Liver (tissue), 9 donors: ENCODE measurements around the gene C10orf105. TPM values are rescaled to one million over a fixed set of nuclear protein-coding genes. Genes with fewer than 3 reads are reported as not detected.
A peak's percentile ranks its signal among the peaks of the same experiment; 100 is the strongest.

Experiments used
- DNase-seq: peaks from one replicate; pipeline ENCODE4 v3.0.0-alpha.2; 2017; ENCODE audit warnings: low spot score
- H3K27ac ChIP-seq, 2 donors: one replicate each; pipeline ENCODE4 v1.7.0; 2013; ENCODE audit warnings: inconsistent platforms in 2 of 2, low read length in 2 of 2, control low read depth in 1 of 2, low read depth in 1 of 2, mild to moderate bottlenecking in 1 of 2
- H3K27me3 ChIP-seq, 4 donors: one replicate each; pipeline versions ENCODE4 v1.6.1 to v1.7.0; 2013; ENCODE audit warnings: low read length in 3 of 4, inconsistent platforms in 1 of 4, mild to moderate bottlenecking in 1 of 4, moderate library complexity in 1 of 4; ENCODE audit not compliant: control insufficient read depth in 4 of 4, insufficient read depth in 4 of 4
- H3K36me3 ChIP-seq, 4 donors: one replicate each; pipeline versions ENCODE4 v1.6.1 to v1.7.0; 2013; ENCODE audit warnings: low read length in 3 of 4, mild to moderate bottlenecking in 3 of 4, low read depth in 1 of 4, moderate library complexity in 1 of 4; ENCODE audit not compliant: control insufficient read depth in 4 of 4, insufficient read depth in 3 of 4
- H3K4me1 ChIP-seq, 4 donors: one replicate each; pipeline versions ENCODE4 v1.6.1 to v1.7.0; 2013; ENCODE audit warnings: low read length in 3 of 4, mild to moderate bottlenecking in 3 of 4, moderate library complexity in 1 of 4; ENCODE audit not compliant: control insufficient read depth in 4 of 4, insufficient read depth in 4 of 4
- H3K4me3 ChIP-seq, 3 donors: one replicate each; pipeline versions ENCODE4 v1.6.1 to v1.7.0; 2013; ENCODE audit warnings: low read length in 3 of 3, control low read depth in 1 of 3, low read depth in 1 of 3, mild to moderate bottlenecking in 1 of 3
- H3K9ac ChIP-seq, 2 donors: one replicate each; pipeline ENCODE4 v1.7.0; 2013; ENCODE audit warnings: low read length in 2 of 2, mild to moderate bottlenecking in 2 of 2, moderate library complexity in 2 of 2, control low read depth in 1 of 2, low read depth in 1 of 2
- H3K9me3 ChIP-seq, 4 donors: one replicate each; pipeline versions ENCODE4 v1.6.1 to v1.7.0; 2013; ENCODE audit warnings: low read length in 3 of 4; ENCODE audit not compliant: control insufficient read depth in 4 of 4
- EGR1 ChIP-seq, 2 donors: IDR thresholded peaks; 2 replicates each; pipeline ENCODE4 v1.6.1; 2016 to 2018; ENCODE audit warnings: antibody characterized with exemption in 2 of 2, low read depth in 2 of 2
- FOXA1 ChIP-seq: IDR thresholded peaks from 2 replicates; pipeline ENCODE4 v1.6.1; 2016; ENCODE audit warnings: antibody characterized with exemption
- GABPA ChIP-seq, 2 donors: IDR thresholded peaks in 1 of 2; conservative IDR thresholded peaks in 1 of 2; 2 replicates each; pipeline ENCODE4 v1.6.1; 2016; ENCODE audit warnings: antibody characterized with exemption in 2 of 2, mild to moderate bottlenecking in 1 of 2, moderate library complexity in 1 of 2
- HNF4A ChIP-seq, 2 donors: conservative IDR thresholded peaks; 2 replicates each; pipeline ENCODE4 v1.6.1; 2016; ENCODE audit warnings: antibody characterized with exemption in 2 of 2, mild to moderate bottlenecking in 2 of 2
- HNF4G ChIP-seq: IDR thresholded peaks from 2 replicates; pipeline ENCODE4 v1.6.1; 2016; ENCODE audit warnings: antibody characterized with exemption
- JUND ChIP-seq, 2 donors: IDR thresholded peaks; 2 replicates each; pipeline ENCODE4 v1.6.1; 2016; ENCODE audit warnings: antibody characterized with exemption in 2 of 2
- MAX ChIP-seq: IDR thresholded peaks from 2 replicates; pipeline ENCODE4 v1.6.1; 2016; ENCODE audit warnings: antibody characterized with exemption
- NR2F2 ChIP-seq: IDR thresholded peaks from 2 replicates; pipeline ENCODE4 v1.6.1; 2016; ENCODE audit warnings: antibody characterized with exemption
- RAD21 ChIP-seq, 2 donors: IDR thresholded peaks; 2 replicates each; pipeline ENCODE4 v1.6.1; 2016; ENCODE audit warnings: antibody characterized with exemption in 2 of 2, mild to moderate bottlenecking in 2 of 2
- REST ChIP-seq: IDR thresholded peaks from 2 replicates; pipeline ENCODE4 v1.6.1; 2016; ENCODE audit warnings: antibody characterized with exemption, mild to moderate bottlenecking
- RXRA ChIP-seq, 2 donors: IDR thresholded peaks; 2 replicates each; pipeline ENCODE4 v1.6.1; 2017 to 2018; ENCODE audit warnings: antibody characterized with exemption in 2 of 2, mild to moderate bottlenecking in 1 of 2
- TAF1 ChIP-seq: conservative IDR thresholded peaks from 2 replicates; pipeline ENCODE4 v1.6.1; 2016; ENCODE audit warnings: antibody characterized with exemption, mild to moderate bottlenecking
- YY1 ChIP-seq: IDR thresholded peaks from 2 replicates; pipeline ENCODE4 v1.6.1; 2016; ENCODE audit warnings: antibody characterized with exemption, mild to moderate bottlenecking
- WGBS: extraction: QIAGEN DNeasy Blood & Tissue Kit; methylation state at CpG from one replicate; pipeline ENCODE4 v1.1.7; 2013; 5-methylcytosine and 5-hydroxymethylcytosine counted together
- polyA plus RNA-seq, 2 donors: library from polyadenylated mRNA; stranded (reverse) in 1 of 2; unstranded in 1 of 2; fragments of 200-250 nt in 1 of 2; fragments of >200 nt in 1 of 2; fragmentation: Nextera tagmentation in 1 of 2; extraction: Ambion mirVana in 1 of 2; gene quantifications; one replicate each; pipeline versions ENCODE4 v1.2.1 to v1.2.3, GENCODE V29; 2013 to 2015
- total RNA-seq, 2 donors: library from RNA; depleted of rRNA; stranded (reverse); fragments of >200 nt; gene quantifications; one replicate each; pipeline ENCODE4 v1.2.3, GENCODE V29; 2014
- TF ChIP-seq, protein P1 (sequence below): IDR thresholded peaks from 2 replicates; pipeline ENCODE4 v1.6.1; 2016; ENCODE audit warnings: antibody characterized with exemption
- TF ChIP-seq, protein P2 (sequence below): IDR thresholded peaks from 2 replicates; pipeline ENCODE4 v1.6.1; 2016; ENCODE audit warnings: antibody characterized with exemption
- TF ChIP-seq, protein P3 (sequence below): fragments of 150-350 bp; IDR thresholded peaks from 2 replicates; pipeline ENCODE4 v1.5.1; 2017; ENCODE audit warnings: improper control_type of control experiment, low read depth, low read length; ENCODE audit not compliant: missing input control
- donor health status: healthy.
- donor health status: healthy.
- donor health status: healthy.
- donor health status: healthy.
- donor health status: healthy.

The C10orf105 gene
- total and polyA plus RNA-seq, 4 donors = under 0.01 to 0.07 TPM; not detected in 2

DNA sequence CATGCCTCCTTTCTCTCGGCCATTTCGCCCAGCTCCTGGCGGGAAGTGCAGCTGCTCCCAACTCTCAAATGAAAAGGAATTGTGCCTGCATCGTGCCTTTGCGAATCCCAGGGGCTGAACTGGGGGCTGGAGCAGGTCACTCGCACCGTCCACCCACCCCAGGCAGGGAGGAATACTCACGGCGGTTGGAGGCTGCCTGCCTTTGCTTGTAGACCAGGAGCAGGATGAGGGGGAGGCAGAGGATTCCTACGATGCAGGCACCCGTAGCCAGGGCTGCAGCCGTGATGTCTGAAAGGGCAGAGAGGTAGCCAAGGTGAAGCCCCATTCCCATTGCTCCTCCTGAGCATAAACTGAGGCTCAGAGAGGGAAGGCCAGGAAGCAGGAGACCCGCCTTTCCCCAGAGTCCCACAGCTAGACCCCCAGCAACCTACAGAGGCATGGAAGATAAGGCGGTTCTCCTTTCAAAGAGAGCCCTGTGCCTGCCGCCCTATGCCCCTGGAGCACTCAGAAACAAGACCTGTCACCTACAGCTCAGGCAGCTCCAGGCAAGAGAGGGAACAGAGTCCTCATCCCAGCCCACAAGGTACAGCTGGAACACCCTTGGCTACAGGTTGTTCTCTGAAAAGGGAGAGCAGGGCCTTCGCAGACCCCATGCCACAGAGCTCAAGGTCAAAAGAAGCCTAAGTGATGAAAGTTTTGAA, 35.8 kb upstream of the C10orf105 start:
- Histone ChIP-seq H3K27me3 (no peaks in the 10 kb centered on the region), H3K27ac (peak overlapping the region in 1 of 2 donors; percentile 11), H3K4me3 (no peak overlapping the region), H3K36me3 (peaks cover 0 to 3% (median 0%) of the 10 kb centered on the region in 4 donors), H3K4me1 (peaks cover 0 to 16% (median 4%) of the 10 kb centered on the region in 4 donors), H3K9ac (no peak overlapping the region), H3K9me3 (no peaks in the 10 kb centered on the region)
- DNase-seq = no peak
- TF ChIP-seq YY1 = no peak
- no peak for TF ChIP-seq NR2F2
- no peak for TF ChIP-seq RXRA (IDR thresholded peaks at IDR 0.05)
- no peak for TF ChIP-seq HNF4G
- no peak for TF ChIP-seq EGR1 (IDR thresholded peaks at IDR 0.05; ENCODE audit: low read depth in 2 of 2)
- no peak for TF ChIP-seq RAD21 (IDR thresholded peaks at IDR 0.05)
- TF ChIP-seq FOXA1 = no peak
- 97% methylated on average over 16 of the region's 16 CpGs for WGBS

DNA sequence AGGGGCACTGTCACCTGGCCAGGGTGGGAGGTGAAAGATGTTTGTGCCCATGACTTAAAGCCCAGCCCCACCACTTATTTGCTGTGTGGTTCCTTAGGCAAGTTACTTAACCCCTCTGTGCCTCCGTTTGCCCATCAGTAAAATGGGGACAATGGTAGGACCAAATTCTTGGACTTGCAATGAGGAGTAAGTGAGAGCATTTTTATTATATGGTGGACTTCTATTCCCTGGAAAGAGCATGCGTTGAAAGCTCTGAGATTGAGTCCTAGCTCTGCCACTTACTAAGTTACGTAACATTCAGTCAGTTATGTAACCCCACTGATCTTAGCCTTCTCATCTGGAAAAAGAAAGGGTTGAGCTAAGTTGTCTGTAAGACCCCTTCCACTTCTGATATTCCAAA, 35.0 kb upstream of the C10orf105 start:
- peaks cover 0 to 3% (median 0%) of the 10 kb centered on the region in 4 donors for H3K36me3 ChIP-seq

More for the DNA sequence above, 35.0 kb upstream of the C10orf105 start:
- no peak for DNase-seq
- TF ChIP-seq JUND (IDR thresholded peaks at IDR 0.05) (no peak), HNF4G (no peak), FOXA1 (no peak), GABPA (IDR thresholded peaks at IDR 0.05 in 1 of 2, conservative IDR thresholded peaks at IDR 0.05 in 1 of 2) (no peak), TAF1 (no peak), RAD21 (IDR thresholded peaks at IDR 0.05) (no peak), MAX (no peak), EGR1 (IDR thresholded peaks at IDR 0.05; ENCODE audit: low read depth in 2 of 2) (no peak), HNF4A (conservative IDR thresholded peaks at IDR 0.05) (no peak), YY1 (no peak), NR2F2 (no peak), RXRA (IDR thresholded peaks at IDR 0.05) (no peak), REST (no peak)
- TF ChIP-seq, protein P1, sequence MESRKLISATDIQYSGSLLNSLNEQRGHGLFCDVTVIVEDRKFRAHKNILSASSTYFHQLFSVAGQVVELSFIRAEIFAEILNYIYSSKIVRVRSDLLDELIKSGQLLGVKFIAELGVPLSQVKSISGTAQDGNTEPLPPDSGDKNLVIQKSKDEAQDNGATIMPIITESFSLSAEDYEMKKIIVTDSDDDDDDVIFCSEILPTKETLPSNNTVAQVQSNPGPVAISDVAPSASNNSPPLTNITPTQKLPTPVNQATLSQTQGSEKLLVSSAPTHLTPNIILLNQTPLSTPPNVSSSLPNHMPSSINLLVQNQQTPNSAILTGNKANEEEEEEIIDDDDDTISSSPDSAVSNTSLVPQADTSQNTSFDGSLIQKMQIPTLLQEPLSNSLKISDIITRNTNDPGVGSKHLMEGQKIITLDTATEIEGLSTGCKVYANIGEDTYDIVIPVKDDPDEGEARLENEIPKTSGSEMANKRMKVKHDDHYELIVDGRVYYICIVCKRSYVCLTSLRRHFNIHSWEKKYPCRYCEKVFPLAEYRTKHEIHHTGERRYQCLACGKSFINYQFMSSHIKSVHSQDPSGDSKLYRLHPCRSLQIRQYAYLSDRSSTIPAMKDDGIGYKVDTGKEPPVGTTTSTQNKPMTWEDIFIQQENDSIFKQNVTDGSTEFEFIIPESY = no peak
- TF ChIP-seq, protein P2, sequence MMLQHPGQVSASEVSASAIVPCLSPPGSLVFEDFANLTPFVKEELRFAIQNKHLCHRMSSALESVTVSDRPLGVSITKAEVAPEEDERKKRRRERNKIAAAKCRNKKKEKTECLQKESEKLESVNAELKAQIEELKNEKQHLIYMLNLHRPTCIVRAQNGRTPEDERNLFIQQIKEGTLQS = no peak
- TF ChIP-seq, protein P3, sequence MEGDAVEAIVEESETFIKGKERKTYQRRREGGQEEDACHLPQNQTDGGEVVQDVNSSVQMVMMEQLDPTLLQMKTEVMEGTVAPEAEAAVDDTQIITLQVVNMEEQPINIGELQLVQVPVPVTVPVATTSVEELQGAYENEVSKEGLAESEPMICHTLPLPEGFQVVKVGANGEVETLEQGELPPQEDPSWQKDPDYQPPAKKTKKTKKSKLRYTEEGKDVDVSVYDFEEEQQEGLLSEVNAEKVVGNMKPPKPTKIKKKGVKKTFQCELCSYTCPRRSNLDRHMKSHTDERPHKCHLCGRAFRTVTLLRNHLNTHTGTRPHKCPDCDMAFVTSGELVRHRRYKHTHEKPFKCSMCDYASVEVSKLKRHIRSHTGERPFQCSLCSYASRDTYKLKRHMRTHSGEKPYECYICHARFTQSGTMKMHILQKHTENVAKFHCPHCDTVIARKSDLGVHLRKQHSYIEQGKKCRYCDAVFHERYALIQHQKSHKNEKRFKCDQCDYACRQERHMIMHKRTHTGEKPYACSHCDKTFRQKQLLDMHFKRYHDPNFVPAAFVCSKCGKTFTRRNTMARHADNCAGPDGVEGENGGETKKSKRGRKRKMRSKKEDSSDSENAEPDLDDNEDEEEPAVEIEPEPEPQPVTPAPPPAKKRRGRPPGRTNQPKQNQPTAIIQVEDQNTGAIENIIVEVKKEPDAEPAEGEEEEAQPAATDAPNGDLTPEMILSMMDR = no peak
- WGBS = 92% methylated on average over 3 of the region's 3 CpGs
- Histone ChIP-seq H3K27me3 (no peaks in the 10 kb centered on the region), H3K27ac (peak overlapping the region; percentile 44 to 64), H3K9ac (no peak overlapping the region), H3K4me3 (no peak overlapping the region), H3K4me1 (peaks cover 0 to 19% (median 4%) of the 10 kb centered on the region in 4 donors), H3K9me3 (no peaks in the 10 kb centered on the region)
